ENCODE data around the gene CDK5RAP1.

DNA sequence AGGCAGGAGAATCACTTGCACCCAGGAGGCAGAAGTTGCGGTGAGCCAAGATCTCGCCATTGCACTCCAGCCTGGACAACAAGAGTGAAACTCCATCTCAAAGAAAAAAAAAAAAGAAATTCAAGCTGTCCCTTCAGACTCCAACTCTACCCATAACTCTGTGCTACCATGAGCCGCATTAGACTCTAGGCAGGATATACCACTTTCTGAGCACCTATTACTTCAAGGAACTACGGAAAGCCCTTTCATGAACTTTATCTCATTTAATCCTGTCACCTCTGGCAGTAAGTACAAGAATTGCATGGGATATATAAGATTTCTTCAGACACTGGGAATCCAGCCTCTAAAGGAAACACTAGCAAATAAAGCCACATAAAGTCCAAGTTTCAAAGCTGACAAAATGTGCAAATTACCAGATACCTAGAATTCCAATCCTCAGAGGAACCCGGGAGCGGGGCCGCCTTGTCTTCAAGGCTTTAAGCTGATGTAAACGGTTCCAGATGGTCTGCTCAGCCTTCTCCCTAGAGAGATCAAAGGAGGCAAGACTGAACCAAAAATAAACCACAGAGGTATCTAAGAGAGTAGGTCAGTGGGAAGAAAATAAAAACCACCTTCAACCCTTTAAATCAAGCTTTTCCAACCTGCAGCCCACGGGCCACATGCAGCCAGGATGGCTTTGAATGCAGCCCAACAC lies 9.4 kb downstream of the CDK5RAP1 start:
- TF ChIP-seq, protein P1, sequence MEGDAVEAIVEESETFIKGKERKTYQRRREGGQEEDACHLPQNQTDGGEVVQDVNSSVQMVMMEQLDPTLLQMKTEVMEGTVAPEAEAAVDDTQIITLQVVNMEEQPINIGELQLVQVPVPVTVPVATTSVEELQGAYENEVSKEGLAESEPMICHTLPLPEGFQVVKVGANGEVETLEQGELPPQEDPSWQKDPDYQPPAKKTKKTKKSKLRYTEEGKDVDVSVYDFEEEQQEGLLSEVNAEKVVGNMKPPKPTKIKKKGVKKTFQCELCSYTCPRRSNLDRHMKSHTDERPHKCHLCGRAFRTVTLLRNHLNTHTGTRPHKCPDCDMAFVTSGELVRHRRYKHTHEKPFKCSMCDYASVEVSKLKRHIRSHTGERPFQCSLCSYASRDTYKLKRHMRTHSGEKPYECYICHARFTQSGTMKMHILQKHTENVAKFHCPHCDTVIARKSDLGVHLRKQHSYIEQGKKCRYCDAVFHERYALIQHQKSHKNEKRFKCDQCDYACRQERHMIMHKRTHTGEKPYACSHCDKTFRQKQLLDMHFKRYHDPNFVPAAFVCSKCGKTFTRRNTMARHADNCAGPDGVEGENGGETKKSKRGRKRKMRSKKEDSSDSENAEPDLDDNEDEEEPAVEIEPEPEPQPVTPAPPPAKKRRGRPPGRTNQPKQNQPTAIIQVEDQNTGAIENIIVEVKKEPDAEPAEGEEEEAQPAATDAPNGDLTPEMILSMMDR (IDR thresholded peaks at IDR 0.05): no peak
- TF ChIP-seq EP300 (IDR thresholded peaks at IDR 0.05) (no peak), POLR2A (IDR thresholded peaks at IDR 0.05) (no peak), POLR2AphosphoS5 (IDR thresholded peaks at IDR 0.05) (no peak)
